GM19351 (cell line): ENCODE measurements around the gene FBXL14.

Experiments used
- ATAC-seq: cut with Tn5 transposase; IDR thresholded peaks from one replicate; pipeline ENCODE4 v1.9.1; 2021; ENCODE audit warnings: mild to moderate bottlenecking, moderate library complexity; ENCODE audit not compliant: unreplicated experiment

The FBXL14 gene

GRCh38 chr12:1517734-1518525 is 76.5 kb downstream of the FBXL14 start:
- ATAC-seq, result no peak

GRCh38 chr12:1517007-1517406 is 77.4 kb downstream of the FBXL14 start:
- ATAC-seq, result no peak
